GM19467 (cell line): Measurements from ENCODE around the gene SRP9.
"Not testable (repeated sequence)": the region's sequence is repeated elsewhere in the genome, so short reads cannot be mapped to it uniquely, and the experiment has no call there.

Experiments used
- ATAC-seq: cut with Tn5 transposase; IDR thresholded peaks from one replicate; pipeline ENCODE4 v1.9.1; 2021; ENCODE audit warnings: mild to moderate bottlenecking, moderate library complexity; ENCODE audit not compliant: unreplicated experiment

SRP9 gene

GRCh38 chr1:225835856-225836255 lies 58.2 kb downstream of the SRP9 start:
- no peak for ATAC-seq

GRCh38 chr1:225836296-225836695 lies 58.7 kb downstream of the SRP9 start:
- not testable (repeated sequence) for ATAC-seq

- ATAC-seq = no peak
These were observed 61.2 kb downstream of the SRP9 start for GRCh38 chr1:225838793-225839192.
